HG03097 (cell line): ENCODE measurements around the gene LENEP.

Experiments
- ATAC-seq: cut with Tn5 transposase; IDR thresholded peaks from one replicate; pipeline ENCODE4 v1.9.1; 2021; ENCODE audit not compliant: unreplicated experiment, low FRiP score

Gene LENEP

DNA sequence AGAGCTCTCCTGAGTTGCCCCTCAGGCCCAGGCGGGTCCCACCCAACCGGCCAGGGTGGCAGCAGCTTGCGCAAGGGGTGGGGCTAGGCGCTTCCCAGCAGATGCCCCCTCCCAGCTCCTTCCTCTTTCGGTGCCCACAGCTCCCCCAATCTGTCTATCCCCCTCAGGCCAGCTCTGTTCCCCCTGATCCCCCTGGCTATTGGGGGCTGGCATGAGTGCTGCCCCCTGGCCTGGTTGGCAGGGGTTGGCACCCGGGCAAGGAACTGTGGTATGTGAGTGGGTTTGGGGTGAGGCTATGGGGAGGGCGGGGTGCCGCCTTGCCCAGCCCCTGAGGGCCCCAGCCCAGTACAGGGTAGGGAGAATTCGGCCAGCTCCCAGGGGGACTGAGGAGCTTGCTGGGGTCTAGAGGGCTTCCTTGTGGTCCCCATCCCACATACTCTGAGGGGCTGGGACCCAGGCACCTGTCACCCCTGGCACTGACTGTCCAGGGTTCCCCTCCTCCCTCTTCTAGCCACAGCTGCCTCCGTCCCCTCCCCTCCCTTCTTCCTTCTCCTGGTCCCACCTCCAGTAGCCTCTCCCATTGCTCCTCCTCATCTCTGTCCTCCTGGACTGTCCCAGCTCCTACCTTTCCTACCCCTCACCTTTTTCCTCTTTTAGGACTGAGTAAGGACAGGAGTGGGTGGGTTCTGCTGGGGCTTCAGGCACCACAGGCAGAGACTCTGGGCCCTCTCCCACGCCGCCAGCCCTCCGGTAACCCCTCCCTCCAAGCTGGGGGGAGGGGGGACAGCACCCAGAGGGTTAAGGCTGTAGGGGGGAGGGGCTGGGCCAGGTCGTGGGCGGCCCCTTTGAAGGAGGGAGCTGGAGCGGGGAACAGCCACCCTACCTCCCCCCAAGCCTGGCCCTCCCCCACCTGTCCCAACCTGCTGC, 14.9 kb downstream of the LENEP start:
- no peak for ATAC-seq

DNA sequence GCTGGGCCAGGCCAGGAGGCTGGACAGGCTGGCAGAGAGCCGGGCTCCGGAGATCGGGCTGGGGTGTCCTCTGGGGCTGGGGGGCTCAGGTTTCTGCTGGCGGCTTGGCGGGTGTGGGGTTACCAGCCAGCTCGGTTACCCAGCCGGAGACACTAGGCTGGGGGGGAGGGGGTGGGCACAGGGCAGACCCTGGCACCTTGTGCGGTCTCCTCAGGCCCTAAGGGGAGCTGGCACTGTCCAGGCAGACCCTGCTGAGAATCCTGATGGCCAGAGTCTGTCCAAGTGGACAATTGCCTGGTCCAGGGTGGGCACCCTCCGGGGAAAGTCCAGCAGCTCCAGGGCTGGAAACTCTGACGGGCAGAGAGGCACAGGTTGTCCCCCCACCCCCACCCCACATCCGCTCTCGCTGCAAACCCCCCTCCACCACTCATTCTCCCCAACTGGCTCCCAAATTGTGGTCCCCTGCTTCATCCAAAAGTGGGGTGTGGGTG, 15.9 kb downstream of the LENEP start:
- ATAC-seq = no peak

DNA sequence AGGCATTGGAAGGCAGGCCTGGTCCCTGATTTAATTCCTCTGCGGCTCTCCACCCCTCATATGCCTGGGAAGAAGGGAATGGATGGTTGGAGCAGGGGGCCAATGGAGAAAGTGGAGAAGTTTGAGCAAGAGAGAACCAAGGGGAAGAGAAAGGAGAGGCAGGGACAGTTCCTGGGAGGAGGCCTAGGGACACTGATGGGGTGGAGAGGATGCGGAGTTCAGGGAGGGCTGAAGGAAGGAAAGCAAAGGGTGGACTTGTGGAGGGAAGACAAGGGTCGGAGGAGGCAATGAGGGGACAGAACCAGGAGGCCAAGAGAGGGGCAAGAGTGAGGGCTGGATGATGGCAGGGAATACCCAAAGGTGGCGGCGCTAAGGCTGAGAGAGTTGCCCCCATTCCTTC, 16.4 kb downstream of the LENEP start:
- ATAC-seq = no peak

DNA sequence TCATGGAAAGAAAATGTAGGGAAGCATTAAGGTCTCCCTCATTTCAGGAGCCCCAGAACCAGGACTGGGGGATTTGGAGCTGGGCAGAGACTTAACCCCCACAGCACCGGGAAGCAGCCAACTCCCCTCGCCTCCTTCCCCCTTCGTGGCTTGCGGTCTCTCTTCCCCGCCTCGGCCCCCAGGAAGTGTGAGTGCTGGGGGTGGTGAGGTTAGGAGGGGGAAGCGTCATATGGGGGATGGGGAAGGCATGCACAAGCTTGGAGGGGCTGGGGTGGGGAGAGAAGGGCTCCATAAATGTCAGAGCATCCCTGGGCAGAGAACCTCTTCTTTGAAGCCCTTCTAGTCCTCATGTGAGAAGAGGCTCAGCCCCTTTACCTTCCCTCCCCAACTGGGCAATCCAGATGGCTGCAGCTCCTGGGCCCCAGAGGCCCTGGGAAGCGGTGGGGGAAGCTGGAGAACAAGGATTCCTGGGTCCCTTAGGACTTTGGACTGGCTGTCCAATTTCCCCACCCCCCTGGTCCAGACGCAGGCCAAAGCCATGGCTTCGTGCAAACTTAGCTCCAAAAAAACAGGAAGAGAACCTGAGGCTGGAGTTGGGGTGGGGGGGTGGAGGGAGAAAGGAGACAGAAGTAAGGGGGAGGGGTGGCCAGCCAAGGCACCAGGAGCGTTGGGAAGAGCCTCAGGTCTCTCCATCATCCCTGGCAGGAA, 17.0 kb downstream of the LENEP start:
- no peak for ATAC-seq

DNA sequence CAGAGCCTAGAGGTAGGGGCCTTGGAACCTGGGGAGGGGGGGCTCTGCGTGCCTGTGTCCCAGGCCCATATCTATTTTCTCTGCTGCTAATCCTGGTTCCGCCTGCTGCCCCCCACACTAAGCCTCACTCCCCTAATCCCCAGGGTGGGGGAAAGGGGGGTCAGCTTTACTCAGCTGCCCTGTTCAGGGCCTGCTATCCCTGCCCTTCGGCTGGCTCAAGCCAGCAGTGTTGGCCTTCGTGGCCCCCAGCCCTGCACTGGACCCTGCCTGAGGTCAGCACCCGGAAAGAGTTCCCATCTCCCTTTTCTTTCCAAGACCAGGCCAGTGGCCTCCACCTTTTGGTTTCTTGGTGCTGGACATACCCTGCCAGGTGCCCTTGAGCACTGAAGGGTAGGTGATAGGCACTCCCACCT, 17.6 kb downstream of the LENEP start:
- ATAC-seq = no peak

DNA sequence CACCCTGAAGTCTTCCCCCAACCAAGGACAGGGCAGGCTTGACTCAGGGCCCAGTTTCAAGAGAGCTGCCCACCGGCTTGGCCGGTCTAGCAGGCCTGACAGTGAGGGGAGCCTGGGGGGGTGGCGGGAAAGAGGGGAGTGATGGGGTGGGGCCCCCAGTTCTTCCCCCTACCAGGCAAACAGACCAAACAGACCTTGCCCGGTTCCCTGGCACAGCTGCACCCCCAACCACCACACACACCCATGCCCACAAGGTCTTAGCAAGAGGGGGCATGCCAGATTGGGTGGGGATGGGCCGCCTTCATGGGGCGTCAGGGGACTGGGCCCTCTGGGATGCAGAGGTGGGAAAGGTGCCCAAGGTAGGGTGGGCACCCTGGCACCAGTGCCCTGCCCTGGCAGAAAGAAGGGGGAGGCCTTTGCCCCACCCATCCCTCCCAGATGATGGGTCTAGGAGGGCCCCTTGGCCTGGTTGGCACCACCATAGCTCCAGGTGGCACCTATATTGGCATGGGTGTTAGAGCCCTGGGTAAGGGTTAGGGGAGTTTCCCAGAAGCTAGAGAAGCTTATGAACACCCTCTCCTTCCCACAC, 18.1 kb downstream of the LENEP start:
- no peak for ATAC-seq

DNA sequence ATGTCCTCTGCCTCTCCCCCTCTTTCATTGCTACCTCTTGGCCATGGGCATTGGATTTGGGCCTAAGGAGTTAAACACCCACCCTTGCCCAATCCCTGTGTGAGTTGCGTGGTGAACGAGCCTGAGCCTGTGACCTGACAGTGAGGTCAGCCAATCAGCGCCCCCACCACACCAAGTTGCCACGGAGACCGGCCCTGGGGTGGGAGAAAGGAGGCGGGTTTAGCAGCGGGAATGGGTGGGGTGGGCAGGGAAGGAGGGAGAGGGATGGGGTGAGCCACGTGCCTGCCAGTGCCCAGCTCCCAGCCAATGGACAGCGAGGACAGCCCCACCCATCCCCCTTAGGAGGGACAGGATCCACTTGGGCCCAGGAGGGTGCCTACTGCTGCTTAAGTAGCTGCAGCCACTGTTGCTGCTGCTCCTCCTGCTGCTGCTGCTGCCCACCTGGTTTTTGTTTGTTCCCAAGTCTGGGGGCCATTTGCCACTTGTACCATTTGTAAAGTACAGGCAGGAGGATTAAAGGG, 18.7 kb downstream of the LENEP start:
- no peak for ATAC-seq

DNA sequence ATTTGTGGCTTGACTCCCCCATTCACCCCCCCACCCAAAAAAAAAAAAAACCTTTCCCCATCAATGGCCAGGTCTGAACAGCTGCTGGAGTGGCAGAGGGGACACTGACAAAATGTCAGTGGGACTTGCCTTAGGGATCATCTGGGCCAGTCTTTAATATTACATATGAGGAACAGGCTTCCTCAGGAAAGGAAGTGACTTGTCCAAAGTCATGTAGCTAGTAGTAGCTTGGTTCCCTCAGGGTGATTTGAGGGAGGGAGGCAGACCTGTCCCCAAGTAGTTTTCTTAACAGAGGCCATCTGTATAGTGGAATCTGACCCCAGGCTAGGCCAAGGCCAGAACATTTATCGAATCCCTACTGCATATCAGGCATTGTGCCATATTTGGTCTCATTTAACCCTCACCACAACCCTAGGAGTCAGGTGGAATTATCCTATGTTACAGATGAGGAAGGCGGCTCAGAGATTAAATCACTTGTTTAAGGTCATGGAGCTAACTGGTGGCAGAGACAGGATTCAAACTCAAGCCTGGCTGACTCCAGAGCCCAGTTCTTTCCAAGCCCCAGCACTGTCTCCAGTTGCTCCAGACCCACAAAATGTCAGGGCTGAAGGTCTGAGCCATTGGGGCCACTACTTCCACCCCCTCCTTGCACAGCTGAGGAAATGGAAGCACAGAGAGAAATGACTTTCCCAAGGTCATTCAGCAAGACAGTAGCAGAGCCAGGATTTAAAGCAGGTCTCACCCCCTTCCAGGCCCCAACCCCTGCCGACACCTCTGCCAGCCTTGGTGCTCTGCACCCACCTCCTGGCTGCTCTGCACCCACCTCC, 19.6 kb downstream of the LENEP start:
- no peak for ATAC-seq

DNA sequence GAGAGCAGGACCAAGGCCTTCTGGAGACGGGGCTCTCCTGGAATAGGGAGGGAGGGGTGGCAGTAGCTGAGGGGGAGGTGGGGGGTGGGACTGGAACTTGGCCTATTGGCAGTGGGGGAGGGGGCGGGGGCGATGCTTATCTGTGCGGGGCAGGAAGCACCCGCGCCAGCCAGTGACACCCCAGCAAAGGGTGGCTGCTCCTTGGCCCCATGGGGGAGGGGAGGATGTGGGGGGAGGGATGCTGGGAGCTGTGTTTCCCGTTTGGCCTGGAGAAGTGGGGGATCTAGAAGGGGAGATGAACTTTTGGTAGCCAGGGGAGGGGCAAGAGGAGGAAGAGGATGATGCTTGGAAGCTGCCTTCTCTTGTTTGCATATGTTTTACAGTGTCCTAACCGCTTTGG, 20.2 kb downstream of the LENEP start:
- ATAC-seq = no peak

DNA sequence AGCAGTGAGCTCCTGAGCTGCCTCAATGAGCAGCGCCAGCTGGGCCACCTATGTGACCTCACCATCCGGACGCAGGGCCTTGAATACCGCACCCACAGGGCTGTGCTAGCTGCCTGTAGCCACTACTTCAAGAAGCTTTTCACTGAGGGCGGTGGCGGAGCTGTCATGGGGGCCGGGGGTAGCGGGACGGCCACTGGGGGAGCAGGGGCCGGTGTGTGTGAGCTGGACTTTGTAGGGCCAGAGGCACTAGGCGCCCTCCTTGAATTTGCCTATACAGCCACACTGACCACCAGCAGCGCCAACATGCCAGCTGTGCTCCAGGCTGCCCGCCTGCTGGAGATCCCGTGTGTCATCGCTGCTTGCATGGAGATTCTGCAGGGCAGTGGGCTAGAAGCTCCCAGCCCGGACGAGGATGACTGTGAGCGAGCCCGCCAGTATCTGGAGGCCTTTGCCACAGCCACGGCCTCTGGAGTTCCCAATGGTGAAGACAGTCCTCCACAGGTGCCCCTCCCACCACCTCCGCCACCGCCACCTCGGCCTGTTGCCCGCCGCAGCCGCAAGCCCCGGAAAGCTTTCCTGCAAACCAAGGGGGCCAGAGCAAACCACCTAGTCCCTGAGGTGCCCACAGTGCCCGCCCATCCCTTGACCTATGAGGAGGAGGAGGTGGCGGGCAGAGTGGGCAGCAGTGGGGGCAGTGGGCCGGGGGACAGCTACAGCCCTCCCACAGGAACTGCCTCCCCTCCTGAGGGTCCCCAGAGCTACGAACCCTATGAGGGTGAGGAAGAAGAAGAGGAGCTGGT, 21.5 kb downstream of the LENEP start:
- no peak for ATAC-seq

DNA sequence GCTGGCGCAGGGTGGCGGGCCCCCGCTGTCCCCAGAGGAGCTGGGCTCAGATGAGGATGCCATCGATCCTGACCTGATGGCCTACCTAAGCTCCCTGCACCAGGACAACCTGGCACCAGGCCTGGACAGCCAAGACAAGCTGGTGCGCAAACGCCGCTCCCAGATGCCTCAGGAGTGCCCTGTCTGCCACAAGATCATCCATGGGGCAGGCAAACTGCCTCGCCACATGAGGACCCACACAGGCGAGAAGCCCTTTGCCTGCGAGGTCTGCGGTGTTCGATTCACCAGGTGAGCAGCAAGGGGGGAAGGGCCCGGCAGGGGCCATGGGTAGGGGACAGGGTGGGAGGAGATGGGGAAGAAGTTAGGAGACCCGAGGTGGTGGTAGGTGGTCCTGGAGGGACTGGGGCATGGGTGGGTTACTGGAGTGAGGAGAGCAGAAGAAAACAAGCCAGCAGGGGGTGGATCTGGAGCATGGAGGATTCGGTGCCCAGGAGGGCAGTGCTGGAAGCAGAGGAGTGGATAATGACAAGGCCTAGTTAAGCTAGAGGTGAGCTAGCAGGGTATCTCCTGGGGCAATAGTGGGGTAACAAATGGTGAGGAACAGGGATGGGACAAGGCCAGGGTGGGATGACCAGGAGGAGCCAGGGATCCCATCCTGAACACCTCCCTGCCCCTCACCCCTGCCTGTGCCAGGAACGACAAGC, 22.3 kb downstream of the LENEP start:
- ATAC-seq = no peak

DNA sequence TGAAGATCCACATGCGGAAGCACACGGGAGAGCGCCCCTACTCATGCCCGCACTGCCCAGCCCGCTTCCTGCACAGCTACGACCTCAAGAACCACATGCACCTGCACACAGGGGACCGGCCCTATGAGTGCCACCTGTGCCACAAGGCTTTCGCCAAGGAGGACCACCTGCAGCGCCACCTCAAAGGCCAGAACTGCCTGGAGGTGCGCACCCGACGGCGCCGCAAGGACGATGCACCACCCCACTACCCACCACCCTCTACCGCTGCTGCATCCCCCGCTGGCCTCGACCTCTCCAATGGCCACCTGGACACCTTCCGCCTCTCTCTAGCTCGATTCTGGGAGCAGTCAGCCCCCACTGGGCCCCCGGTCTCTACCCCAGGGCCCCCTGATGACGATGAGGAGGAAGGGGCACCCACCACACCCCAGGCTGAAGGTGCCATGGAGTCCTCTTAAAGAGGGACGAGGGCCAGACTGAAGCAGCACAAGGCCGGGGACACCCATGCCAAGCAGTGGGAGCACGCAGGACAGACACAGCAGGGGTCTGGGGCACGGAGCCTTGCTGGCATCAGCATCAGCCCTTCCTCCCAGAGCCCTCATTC, 22.9 kb downstream of the LENEP start:
- ATAC-seq = no peak

DNA sequence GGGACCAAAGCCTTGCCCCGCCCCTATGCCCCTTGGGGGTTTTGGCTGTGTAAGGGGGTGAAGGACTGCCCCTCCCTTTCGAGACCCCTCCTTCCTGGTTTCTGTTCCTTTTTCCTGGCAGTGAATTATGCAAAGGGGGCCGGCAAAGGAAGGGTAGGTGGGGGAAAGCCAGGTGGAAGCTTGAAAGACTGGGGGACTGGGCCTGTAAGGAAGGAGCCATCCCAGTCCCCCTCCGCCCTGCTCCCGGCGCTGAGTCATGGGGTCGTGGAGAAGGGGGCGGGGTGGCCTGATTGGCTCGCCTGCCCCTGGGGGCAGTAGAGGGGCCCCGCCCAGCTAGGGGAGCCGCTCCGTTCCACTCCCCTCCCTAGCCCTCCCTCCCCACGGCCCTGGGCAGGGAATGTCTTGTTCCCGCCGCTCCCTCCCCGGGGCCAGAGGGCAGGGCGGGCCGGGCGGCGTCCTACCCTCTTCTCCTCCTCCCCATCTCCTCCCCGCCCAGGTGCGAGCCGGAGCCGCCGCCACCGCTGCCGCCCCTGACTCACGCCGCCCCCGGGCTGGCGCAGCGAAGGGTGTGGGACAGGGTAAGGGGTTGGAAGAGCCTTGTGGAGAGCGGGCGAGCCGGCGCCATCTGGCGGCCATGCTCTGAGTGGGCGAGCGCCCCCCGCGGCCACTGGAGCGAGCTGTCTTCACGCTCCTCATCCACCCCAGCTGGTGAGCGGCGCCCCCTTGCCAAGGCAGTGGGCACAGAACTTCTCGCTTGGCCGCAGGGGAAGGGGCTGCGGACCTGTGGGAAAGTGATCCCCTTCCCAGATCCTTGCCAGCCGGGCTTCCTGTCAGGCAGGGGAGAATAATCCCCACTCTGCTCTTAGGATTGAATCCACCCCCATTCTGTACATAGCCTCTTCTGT, 23.9 kb downstream of the LENEP start:
- no peak for ATAC-seq

DNA sequence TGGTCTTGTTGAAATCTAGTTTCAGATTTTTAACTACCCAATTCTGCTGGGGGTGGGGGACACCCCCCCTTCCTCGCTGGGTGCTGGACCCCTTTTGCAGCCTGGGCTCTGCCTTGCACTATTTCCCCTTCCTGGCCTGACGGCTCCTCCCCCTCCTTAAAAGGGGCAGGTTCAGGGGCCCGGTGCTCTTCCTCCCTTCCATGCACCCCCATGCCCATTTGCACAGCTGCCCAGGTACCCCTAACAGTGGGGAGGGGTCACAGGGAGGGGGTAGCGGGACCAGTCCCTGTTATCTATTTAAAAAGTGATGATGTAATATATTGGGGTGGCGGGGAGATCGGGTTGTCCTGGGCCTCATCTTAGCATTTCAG, 24.5 kb downstream of the LENEP start:
- no peak for ATAC-seq

DNA sequence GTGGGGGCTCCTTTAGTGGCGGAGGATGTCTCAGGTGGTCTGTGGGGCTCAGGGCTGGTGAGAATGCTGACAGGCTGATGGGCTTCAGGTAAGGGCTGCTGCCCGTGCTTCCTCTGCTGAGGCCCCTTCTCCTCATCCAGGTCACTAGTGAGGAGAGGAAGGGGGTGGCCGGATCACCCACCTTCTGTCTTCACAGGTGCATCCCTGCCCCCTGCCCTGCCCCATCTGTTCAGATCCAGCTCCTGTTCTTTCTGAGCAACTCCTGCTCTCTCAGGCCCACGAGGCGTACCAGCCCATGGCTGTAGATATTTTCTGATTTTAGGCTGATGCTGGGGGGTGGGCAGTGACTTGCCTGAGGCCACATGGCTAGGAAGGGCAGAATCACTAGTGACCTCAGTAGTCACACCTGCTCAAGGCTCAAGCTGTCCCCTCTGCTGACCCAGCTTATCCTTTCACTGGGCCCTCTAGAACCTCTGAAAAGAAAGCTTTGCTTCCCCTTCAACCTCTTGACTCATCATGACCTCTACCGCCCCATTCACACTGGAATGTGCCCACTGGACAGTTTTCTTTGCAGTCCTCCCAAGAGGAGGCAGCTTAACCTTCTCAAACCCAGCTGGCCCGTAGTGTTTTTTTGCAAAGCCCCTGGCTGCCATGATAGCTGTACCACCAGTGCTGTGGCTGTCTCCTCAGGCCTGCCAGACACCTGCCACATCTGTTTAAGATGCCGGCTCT, 25.4 kb downstream of the LENEP start:
- ATAC-seq = no peak

DNA sequence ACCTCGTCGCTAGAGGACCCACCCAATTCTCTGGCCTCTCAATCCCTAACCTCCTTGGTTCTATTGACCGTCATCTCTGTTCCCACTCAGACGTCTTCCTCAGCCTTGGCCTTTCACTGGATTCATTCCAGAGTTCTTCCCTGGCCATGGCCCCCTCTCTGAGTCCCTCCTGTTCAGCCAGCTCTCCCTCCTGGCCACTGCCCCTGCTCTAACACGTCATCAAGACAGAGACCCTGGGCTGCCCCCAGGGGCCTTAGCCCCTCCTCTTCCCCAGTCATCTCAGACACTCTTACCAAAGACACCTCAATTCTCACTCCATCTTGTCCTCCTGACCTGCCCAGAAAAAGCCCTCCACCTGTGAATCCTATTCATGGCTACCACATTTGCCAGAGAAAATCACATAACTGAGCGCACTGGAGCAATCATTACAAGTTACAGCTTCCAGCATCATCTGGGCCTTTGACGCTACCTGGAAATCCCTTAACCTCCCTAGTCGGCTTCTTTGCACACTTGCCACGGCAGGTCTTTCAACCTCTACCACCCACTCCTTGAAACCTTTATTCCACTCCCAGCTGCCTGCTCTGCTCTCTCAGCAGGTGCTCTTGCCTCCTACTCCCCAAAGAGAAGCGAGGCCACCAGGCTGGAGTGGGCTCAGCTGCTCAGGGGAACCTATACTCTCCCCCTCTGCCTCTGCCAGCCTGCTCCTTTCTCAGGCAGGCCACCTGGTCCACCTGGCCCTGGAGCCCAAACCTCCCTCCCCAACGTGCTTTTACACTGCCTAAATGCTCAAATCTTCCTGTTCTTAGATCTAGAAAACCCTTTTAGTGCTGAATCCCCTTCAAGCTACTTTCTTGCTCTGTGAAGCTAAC, 26.2 kb downstream of the LENEP start:
- no peak for ATAC-seq
